ENCODE measurements around the gene APRT. TPM values are rescaled to one million over a fixed set of nuclear protein-coding genes. Genes with fewer than 3 reads are reported as not detected.

APRT gene
- total and polyA plus RNA-seq, 10 of the 15 experiments (the other 5 are each of a cell fraction or from before 2014, with no cell fraction given): 30.6 to 495 (median 166) TPM

- peak; percentile 88; the same call in 1 of the 2 replicates for TF ChIP-seq PRDM15 (CRISPR knock-in tag; IDR thresholded peaks at IDR 0.05)
- peak; percentile 85 for TF ChIP-seq POLR2AphosphoS5 (IDR thresholded peaks at IDR 0.05; ENCODE audit: low read length)
- no peak for TF ChIP-seq PML (IDR thresholded peaks at IDR 0.05; ENCODE audit: low read length)
- TF ChIP-seq SREBF2 (IDR thresholded peaks at IDR 0.05; ENCODE audit: low read length): no peak
- TF ChIP-seq SIX5 (IDR thresholded peaks at IDR 0.05; ENCODE audit: low read depth, low read length, severe bottlenecking): no peak
- no peak for TF ChIP-seq CEBPB (IDR thresholded peaks at IDR 0.05; ENCODE audit: borderline replicate concordance in 1 of 2, low read depth in 2 of 2, low read length in 2 of 2)
- peak; percentile 98 for TF ChIP-seq MAX (IDR thresholded peaks at IDR 0.05; ENCODE audit: low read depth, low read length)
- no peak for TF ChIP-seq ZNF217 (IDR thresholded peaks at IDR 0.05)
- no peak for TF ChIP-seq RCOR1 (conservative IDR thresholded peaks at IDR 0.05; ENCODE audit: low read depth, low read length)
- no peak for TF ChIP-seq EZH2 (IDR thresholded peaks at IDR 0.05; ENCODE audit: borderline replicate concordance, control insufficient read depth, low read depth, low read length)
- TF ChIP-seq MYC (IDR thresholded peaks at IDR 0.05; ENCODE audit: insufficient read depth, insufficient read length, insufficient replicate concordance, low read length, severe bottlenecking): peak; percentile 74
- TF ChIP-seq BMI1 (IDR thresholded peaks at IDR 0.05; ENCODE audit: borderline replicate concordance): peak; percentile 50; the same call in 1 of the 2 replicates
- TF ChIP-seq, protein P1, sequence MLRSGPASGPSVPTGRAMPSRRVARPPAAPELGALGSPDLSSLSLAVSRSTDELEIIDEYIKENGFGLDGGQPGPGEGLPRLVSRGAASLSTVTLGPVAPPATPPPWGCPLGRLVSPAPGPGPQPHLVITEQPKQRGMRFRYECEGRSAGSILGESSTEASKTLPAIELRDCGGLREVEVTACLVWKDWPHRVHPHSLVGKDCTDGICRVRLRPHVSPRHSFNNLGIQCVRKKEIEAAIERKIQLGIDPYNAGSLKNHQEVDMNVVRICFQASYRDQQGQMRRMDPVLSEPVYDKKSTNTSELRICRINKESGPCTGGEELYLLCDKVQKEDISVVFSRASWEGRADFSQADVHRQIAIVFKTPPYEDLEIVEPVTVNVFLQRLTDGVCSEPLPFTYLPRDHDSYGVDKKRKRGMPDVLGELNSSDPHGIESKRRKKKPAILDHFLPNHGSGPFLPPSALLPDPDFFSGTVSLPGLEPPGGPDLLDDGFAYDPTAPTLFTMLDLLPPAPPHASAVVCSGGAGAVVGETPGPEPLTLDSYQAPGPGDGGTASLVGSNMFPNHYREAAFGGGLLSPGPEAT (IDR thresholded peaks at IDR 0.05; ENCODE audit: low read depth): peak; percentile 95
- TF ChIP-seq, protein P2, sequence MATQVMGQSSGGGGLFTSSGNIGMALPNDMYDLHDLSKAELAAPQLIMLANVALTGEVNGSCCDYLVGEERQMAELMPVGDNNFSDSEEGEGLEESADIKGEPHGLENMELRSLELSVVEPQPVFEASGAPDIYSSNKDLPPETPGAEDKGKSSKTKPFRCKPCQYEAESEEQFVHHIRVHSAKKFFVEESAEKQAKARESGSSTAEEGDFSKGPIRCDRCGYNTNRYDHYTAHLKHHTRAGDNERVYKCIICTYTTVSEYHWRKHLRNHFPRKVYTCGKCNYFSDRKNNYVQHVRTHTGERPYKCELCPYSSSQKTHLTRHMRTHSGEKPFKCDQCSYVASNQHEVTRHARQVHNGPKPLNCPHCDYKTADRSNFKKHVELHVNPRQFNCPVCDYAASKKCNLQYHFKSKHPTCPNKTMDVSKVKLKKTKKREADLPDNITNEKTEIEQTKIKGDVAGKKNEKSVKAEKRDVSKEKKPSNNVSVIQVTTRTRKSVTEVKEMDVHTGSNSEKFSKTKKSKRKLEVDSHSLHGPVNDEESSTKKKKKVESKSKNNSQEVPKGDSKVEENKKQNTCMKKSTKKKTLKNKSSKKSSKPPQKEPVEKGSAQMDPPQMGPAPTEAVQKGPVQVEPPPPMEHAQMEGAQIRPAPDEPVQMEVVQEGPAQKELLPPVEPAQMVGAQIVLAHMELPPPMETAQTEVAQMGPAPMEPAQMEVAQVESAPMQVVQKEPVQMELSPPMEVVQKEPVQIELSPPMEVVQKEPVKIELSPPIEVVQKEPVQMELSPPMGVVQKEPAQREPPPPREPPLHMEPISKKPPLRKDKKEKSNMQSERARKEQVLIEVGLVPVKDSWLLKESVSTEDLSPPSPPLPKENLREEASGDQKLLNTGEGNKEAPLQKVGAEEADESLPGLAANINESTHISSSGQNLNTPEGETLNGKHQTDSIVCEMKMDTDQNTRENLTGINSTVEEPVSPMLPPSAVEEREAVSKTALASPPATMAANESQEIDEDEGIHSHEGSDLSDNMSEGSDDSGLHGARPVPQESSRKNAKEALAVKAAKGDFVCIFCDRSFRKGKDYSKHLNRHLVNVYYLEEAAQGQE (IDR thresholded peaks at IDR 0.05; ENCODE audit: low read depth, low read length): no peak
- TF ChIP-seq MTA2 (IDR thresholded peaks at IDR 0.05; ENCODE audit: low read depth): no peak
- TF ChIP-seq RUNX3 (IDR thresholded peaks at IDR 0.05; ENCODE audit: low read length): 0 out of 2 replicates have a peak, but pooled peaks have one; percentile 10
- peak; percentile 61; the same call in 1 of the 2 replicates for TF ChIP-seq DPF2 (IDR thresholded peaks at IDR 0.05)
- TF ChIP-seq NRF1 (conservative IDR thresholded peaks at IDR 0.05; ENCODE audit: low read depth, low read length): no peak
Measured at GRCh38 chr16:88856828-88857727, 45.4 kb upstream of the APRT start, which contains the start of the genes GALNS and TRAPPC2L (continued).

Measured in GM12878 (cell line).